Progenitor cell of endocrine pancreas (in vitro differentiated cells): ENCODE measurements around the gene ARMS2. TPM values are rescaled to one million over a fixed set of nuclear protein-coding genes. Genes with fewer than 3 reads are reported as not detected.
A peak's percentile ranks its signal among the peaks of the same experiment; 100 is the strongest.

Experiments used
- DNase-seq: peaks from one replicate; pipeline ENCODE4 v3.0.0; 2021; ENCODE audit warnings: low spot score; ENCODE audit not compliant: unreplicated experiment
- H3K27ac Mint-ChIP-seq: 2 replicates; pipeline ENCODE4 v1.8.0; 2021; ENCODE audit warnings: mild to moderate bottlenecking, moderate library complexity, mixed read lengths
- H3K27me3 Mint-ChIP-seq: 2 replicates; pipeline ENCODE4 v1.8.0; 2021; ENCODE audit warnings: mixed read lengths
- H3K36me3 Mint-ChIP-seq: 2 replicates; pipeline ENCODE4 v1.8.0; 2022; ENCODE audit warnings: mixed read lengths; ENCODE audit not compliant: insufficient read depth
- H3K4me1 Mint-ChIP-seq: 2 replicates; pipeline ENCODE4 v1.8.0; 2021; ENCODE audit warnings: low read depth, mixed read lengths
- H3K4me3 Mint-ChIP-seq: 2 replicates; pipeline ENCODE4 v1.8.0; 2021; ENCODE audit warnings: low read depth, mild to moderate bottlenecking, moderate library complexity, mixed read lengths
- H3K9me3 Mint-ChIP-seq: 2 replicates; pipeline ENCODE4 v1.8.0; 2021; ENCODE audit warnings: low read depth, mixed read lengths
- total RNA-seq: library from RNA; stranded (reverse); gene quantifications from 2 replicates; pipeline ENCODE4 v1.2.1, GENCODE V29; 2021
- TF ChIP-seq, protein P1 (sequence below): fragments of 200-600 bp; sonication (generic); IDR thresholded peaks from one replicate; pipeline ENCODE4 v1.5.0; 2021; ENCODE audit warnings: antibody characterized with exemption, mild to moderate bottlenecking; ENCODE audit not compliant: unreplicated experiment

Gene ARMS2
- total RNA-seq, 1 donor from 2014 or later = not detected

DNA sequence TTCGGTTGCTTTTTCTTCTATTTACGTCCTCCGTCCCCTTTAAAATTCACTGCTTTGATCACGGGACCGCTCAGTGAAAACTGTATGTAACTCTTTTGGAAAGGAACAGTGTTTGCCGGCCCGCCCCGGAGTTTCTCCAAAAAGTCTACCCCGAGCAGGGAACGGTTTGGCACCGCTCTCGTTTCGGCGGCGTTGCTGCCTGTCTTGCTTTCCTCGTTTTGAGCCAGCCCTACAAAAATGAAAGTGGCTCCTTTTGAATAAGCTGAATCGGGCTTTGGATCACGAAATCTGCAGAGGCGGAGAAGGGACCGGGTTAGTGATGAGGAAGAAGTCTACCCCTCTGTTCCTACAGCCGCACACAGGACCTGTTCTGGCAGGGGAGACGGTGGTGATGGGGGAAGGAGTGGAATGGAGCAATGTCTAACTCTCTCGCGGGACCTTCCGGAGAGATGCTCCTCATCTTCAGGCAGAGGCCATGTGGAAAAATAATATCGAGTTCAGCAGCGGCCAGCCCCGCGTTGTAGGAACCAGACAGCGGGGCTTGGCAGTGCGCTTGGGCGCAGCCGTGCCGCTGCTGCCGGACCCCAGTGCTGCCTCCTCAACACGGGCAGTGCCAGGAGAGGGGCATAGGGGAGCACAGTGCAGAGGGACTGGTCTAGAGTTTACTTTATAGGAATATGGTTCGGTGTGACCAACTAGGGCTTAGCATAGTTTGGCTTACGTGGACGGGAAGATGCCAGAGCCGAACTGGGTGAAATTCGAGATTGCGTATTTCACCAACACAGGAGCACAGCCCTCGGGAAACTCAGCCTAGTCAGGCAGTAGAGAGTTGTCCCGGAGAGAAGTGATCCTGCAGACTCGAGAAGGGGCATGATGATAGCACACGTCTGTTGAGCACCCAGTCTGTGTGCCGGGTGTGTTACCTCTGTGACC lies 8.3 kb downstream of the ARMS2 start:
- H3K27ac Mint-ChIP-seq = no peak overlapping the region
- H3K4me1 Mint-ChIP-seq = peaks cover 4% of the 10 kb centered on the region
- H3K36me3 Mint-ChIP-seq = no peaks in the 10 kb centered on the region
- TF ChIP-seq, protein P1, sequence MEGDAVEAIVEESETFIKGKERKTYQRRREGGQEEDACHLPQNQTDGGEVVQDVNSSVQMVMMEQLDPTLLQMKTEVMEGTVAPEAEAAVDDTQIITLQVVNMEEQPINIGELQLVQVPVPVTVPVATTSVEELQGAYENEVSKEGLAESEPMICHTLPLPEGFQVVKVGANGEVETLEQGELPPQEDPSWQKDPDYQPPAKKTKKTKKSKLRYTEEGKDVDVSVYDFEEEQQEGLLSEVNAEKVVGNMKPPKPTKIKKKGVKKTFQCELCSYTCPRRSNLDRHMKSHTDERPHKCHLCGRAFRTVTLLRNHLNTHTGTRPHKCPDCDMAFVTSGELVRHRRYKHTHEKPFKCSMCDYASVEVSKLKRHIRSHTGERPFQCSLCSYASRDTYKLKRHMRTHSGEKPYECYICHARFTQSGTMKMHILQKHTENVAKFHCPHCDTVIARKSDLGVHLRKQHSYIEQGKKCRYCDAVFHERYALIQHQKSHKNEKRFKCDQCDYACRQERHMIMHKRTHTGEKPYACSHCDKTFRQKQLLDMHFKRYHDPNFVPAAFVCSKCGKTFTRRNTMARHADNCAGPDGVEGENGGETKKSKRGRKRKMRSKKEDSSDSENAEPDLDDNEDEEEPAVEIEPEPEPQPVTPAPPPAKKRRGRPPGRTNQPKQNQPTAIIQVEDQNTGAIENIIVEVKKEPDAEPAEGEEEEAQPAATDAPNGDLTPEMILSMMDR = no peak
- H3K27me3 Mint-ChIP-seq = peaks cover 85% of the 10 kb centered on the region
- no peak for DNase-seq
- peak overlapping the region; percentile 63 for H3K4me3 Mint-ChIP-seq
- no peaks in the 10 kb centered on the region for H3K9me3 Mint-ChIP-seq

DNA sequence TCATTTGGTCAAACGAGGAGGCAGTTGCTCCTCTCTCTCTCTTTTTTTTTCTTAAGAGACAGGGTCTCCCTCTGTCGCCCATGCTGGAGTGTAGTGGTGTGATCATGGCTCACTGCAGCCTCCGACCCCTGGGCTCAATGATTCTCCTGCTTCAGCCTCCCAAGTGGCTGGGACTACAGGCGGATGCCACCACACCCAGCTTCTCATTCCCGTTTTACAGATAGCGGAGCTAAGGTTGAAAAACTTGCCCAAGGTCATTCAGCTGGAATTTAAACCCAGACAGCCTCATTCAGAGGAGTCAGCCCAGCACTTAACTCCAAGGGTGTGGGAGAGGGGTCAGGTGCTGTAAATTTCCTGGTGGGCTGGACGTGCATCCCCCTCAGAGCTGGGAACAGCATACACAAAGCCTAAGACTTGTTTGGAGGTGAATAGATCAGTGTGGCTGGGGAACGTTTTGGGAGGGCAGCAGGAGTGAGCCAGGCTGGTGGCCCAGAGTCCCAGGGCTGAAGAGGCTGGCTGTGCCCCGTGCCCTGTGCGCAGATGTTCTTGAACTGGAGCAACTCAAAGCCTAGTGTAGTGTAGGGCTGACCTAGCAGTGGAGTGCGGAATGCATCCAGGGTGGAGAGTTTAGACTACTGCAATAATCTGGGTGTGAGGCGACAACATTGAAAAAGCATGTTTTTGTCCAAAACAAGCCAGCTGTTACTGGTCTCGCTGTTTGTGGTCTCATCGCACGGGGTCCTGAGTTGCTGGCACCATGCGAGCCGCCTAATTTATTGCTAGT lies 9.2 kb downstream of the ARMS2 start:
- H3K27me3 Mint-ChIP-seq = peaks cover 84% of the 10 kb centered on the region
- no peaks in the 10 kb centered on the region for H3K9me3 Mint-ChIP-seq
- H3K4me3 Mint-ChIP-seq = peak overlapping the region; percentile 42
- DNase-seq = no peak
- TF ChIP-seq, protein P1 = no peak
- H3K36me3 Mint-ChIP-seq = no peaks in the 10 kb centered on the region
- H3K27ac Mint-ChIP-seq = no peak overlapping the region
- peaks cover 4% of the 10 kb centered on the region for H3K4me1 Mint-ChIP-seq

DNA sequence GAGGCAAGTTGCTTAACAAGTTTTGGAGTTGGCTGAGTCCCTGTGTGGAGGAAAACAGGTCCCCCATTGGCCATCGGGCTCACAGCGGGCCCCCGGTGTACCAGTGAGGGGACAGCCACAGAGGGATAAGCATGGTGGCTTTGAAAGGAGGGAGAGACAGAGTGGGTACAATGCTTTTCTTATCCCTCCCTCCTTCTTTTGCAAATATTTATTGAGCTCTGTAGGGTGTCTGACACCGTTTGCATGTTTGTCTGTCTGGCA lies 9.7 kb downstream of the ARMS2 start:
- Mint-ChIP-seq H3K27ac (no peak overlapping the region), H3K27me3 (peaks cover 84% of the 10 kb centered on the region), H3K4me3 (no peak overlapping the region), H3K36me3 (no peaks in the 10 kb centered on the region), H3K4me1 (peaks cover 4% of the 10 kb centered on the region), H3K9me3 (no peaks in the 10 kb centered on the region)
- TF ChIP-seq, protein P1 = no peak
- no peak for DNase-seq

DNA sequence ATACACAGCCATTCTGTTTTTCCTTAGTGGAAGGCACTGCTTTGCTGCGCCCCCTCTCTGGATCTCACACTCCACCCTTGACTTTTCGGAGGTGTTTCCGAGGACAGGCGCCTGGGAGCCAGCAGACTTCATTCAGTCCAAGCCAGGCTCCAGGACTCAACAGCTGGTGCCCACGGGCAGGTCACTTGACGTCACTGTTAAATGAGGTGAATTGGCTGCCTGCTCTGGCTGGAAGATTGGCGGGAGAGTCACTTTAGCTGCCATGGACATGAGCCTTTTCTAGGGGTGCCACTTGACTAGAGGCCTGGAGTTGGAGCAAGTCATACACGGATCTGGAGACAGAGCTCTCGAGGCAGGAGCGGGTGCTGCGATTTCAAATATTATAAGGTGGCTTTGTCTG lies 10.1 kb downstream of the ARMS2 start:
- Mint-ChIP-seq H3K9me3 (no peaks in the 10 kb centered on the region), H3K27me3 (peaks cover 83% of the 10 kb centered on the region), H3K4me3 (no peak overlapping the region), H3K27ac (no peak overlapping the region), H3K4me1 (peaks cover 4% of the 10 kb centered on the region), H3K36me3 (no peaks in the 10 kb centered on the region)
- TF ChIP-seq, protein P1 = no peak
- DNase-seq = no peak

DNA sequence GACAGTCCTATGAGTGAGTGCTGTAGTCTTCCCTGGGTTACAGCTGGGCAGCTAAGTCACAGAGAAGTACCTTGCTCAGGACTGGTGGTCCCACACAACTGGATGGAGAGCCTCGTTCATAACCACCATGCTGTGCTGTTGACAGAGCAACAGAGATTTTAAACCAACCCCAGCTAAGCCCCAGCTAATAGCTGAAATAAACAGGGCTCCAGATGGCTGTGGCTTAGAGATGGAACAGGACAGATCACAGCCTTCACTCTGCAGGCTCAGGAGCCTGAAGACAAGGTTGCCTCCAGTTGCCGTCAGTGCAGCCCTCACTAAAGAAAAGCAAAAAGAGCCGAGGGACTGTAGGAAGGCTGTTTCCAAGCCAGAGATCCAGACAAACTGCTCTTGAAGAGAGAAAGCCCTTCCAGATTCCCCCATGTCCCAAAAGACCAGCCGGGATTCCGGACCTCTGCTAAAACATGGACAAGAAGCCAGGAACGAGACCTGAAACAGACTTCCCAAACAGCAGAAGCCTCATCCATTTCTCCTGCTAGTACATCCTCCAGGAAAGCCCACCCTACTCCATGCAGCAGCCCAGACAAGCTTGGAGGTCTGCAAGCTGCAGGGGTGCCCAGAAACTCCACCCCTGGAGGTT lies 11.1 kb downstream of the ARMS2 start:
- H3K36me3 Mint-ChIP-seq = no peaks in the 10 kb centered on the region
- H3K27ac Mint-ChIP-seq = no peak overlapping the region
- peaks cover 83% of the 10 kb centered on the region for H3K27me3 Mint-ChIP-seq
- DNase-seq = no peak
- no peak overlapping the region for H3K4me3 Mint-ChIP-seq
- peaks cover 4% of the 10 kb centered on the region for H3K4me1 Mint-ChIP-seq
- TF ChIP-seq, protein P1 = no peak
- H3K9me3 Mint-ChIP-seq = no peaks in the 10 kb centered on the region
